ENCODE data around the gene ASMTL.

The ASMTL gene

GRCh38 chrX:1420371-1420770 lies 32.3 kb downstream of the ASMTL start:
- no peak for DNase-seq (ENCODE audit: low read depth)
- TF ChIP-seq, protein P1, sequence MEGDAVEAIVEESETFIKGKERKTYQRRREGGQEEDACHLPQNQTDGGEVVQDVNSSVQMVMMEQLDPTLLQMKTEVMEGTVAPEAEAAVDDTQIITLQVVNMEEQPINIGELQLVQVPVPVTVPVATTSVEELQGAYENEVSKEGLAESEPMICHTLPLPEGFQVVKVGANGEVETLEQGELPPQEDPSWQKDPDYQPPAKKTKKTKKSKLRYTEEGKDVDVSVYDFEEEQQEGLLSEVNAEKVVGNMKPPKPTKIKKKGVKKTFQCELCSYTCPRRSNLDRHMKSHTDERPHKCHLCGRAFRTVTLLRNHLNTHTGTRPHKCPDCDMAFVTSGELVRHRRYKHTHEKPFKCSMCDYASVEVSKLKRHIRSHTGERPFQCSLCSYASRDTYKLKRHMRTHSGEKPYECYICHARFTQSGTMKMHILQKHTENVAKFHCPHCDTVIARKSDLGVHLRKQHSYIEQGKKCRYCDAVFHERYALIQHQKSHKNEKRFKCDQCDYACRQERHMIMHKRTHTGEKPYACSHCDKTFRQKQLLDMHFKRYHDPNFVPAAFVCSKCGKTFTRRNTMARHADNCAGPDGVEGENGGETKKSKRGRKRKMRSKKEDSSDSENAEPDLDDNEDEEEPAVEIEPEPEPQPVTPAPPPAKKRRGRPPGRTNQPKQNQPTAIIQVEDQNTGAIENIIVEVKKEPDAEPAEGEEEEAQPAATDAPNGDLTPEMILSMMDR (IDR thresholded peaks at IDR 0.05; ENCODE audit: control insufficient read depth, insufficient read depth, low read depth, low read length, missing control alignments), result no peak
- H3K4me3 ChIP-seq (ENCODE audit: control insufficient read depth, low read depth, low read length), result no peak overlapping the region

DNA sequence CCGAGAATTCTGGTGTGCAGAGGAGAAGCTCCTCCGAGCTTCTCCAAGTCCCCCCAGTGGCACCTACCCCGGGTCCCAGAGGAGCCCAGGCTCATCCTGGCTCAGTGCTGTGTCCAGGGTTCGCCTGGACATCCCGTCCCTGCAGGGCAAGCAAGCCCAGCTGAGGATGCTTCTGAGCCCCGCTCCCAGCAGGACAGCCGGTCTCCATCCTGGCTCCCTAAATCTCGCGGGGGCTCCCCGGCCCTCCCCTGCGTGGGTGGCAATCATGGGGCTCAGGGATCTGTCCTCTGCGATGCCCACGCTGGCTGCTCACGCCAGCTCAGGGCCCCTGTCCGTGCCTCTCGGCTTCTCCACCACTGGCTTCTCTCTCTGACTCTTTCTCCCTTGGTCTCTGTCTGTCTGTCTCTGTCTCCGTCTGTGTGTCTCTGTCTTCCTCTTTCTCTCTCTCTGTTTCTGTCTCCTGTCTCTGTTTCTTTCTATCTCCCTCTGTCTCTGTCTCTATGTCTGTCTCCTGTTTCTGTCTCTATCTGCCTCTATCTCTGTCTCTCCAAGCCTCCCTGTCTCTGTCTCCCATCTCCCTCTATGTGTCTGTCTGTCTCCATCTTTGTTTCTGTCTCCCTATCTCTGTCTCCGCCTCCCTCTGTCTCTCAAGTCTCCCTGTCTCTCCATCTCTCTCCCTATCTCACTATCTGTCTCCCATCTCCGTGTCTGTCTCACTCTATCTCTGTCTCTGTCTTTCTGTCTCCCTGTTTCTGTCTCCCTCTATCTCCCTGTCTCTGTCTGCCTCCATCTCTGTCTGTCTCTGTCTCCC lies 33.0 kb downstream of the ASMTL start:
- H3K4me3 ChIP-seq (ENCODE audit: control insufficient read depth, low read depth, low read length), result no peak overlapping the region

GRCh38 chrX:1418901-1419544 lies 33.7 kb downstream of the ASMTL start:
- TF ChIP-seq, protein P1 (IDR thresholded peaks at IDR 0.05; ENCODE audit: control insufficient read depth, insufficient read depth, low read depth, low read length, missing control alignments), result no peak
- DNase-seq (ENCODE audit: low read depth), result no peak

More for the DNA sequence above, 33.0 kb downstream of the ASMTL start:
- DNase-seq (ENCODE audit: low read depth), result no peak
- TF ChIP-seq, protein P1 (IDR thresholded peaks at IDR 0.05; ENCODE audit: control insufficient read depth, insufficient read depth, low read depth, low read length, missing control alignments), result no peak

GRCh38 chrX:1417921-1418771 lies 34.6 kb downstream of the ASMTL start:
- no peak for DNase-seq (ENCODE audit: low read depth)
- TF ChIP-seq, protein P1 (IDR thresholded peaks at IDR 0.05; ENCODE audit: control insufficient read depth, insufficient read depth, low read depth, low read length, missing control alignments), result no peak
- H3K4me3 ChIP-seq (ENCODE audit: control insufficient read depth, low read depth, low read length), result no peak overlapping the region

More at GRCh38 chrX:1418901-1419544, 33.7 kb downstream of the ASMTL start:
- no peak overlapping the region for H3K4me3 ChIP-seq (ENCODE audit: control insufficient read depth, low read depth, low read length)

- TF ChIP-seq, protein P1 (IDR thresholded peaks at IDR 0.05; ENCODE audit: control insufficient read depth, insufficient read depth, low read depth, low read length, missing control alignments), result no peak
- DNase-seq (ENCODE audit: low read depth), result no peak
- H3K4me3 ChIP-seq (ENCODE audit: control insufficient read depth, low read depth, low read length), result no peak overlapping the region
Measured at GRCh38 chrX:1416965-1417760, 35.5 kb downstream of the ASMTL start.

All from AG09309 (cell line).